B cell (primary cell): ENCODE results near the gene ACAN.

ENCODE experiments used
- EZH2 ChIP-seq: IDR thresholded peaks from 2 replicates; pipeline ENCODE4 v1.6.1; 2012; ENCODE audit warnings: borderline replicate concordance, low read depth, mild to moderate bottlenecking, moderate library complexity, low read length; ENCODE audit not compliant: insufficient read depth, poor library complexity, severe bottlenecking
- TF ChIP-seq, protein P1 (sequence below): fragments of 200-600 bp; IDR thresholded peaks from one replicate; pipeline ENCODE4 v1.8.0; 2022; ENCODE audit warnings: antibody characterized with exemption, mild to moderate bottlenecking

DNA sequence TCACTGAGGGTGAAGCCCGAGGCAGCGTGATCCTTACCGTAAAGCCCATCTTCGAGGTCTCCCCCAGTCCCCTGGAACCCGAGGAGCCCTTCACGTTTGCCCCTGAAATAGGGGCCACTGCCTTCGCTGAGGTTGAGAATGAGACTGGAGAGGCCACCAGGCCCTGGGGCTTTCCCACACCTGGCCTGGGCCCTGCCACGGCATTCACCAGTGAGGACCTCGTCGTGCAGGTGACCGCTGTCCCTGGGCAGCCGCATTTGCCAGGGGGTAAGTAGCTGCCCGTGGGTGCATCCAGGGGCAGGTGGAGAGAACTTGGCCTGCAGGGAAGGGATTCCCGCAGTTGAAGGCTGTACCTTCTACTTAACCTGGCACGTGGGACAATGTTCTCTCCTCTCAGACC, 42.4 kb downstream of the ACAN start:
- TF ChIP-seq, protein P1, sequence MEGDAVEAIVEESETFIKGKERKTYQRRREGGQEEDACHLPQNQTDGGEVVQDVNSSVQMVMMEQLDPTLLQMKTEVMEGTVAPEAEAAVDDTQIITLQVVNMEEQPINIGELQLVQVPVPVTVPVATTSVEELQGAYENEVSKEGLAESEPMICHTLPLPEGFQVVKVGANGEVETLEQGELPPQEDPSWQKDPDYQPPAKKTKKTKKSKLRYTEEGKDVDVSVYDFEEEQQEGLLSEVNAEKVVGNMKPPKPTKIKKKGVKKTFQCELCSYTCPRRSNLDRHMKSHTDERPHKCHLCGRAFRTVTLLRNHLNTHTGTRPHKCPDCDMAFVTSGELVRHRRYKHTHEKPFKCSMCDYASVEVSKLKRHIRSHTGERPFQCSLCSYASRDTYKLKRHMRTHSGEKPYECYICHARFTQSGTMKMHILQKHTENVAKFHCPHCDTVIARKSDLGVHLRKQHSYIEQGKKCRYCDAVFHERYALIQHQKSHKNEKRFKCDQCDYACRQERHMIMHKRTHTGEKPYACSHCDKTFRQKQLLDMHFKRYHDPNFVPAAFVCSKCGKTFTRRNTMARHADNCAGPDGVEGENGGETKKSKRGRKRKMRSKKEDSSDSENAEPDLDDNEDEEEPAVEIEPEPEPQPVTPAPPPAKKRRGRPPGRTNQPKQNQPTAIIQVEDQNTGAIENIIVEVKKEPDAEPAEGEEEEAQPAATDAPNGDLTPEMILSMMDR, result no peak
- TF ChIP-seq EZH2, result no peak
